NCI-H82 treated with DMSO at 0.1 percent for 48 hours (cell line): ENCODE data around the gene MRPL19.
A peak's percentile ranks its signal among the peaks of the same experiment; 100 is the strongest.

ENCODE experiments used
- DNase-seq: peaks from one replicate; lab custom pipeline; 2025; ENCODE audit not compliant: unreplicated experiment; lab: John Stamatoyannopoulos, UW

The MRPL19 gene

GRCh38 chr2:75614162-75614651 is 32.4 kb upstream of the MRPL19 start:
- DNase-seq: no peak

- DNase-seq: no peak
These were observed 30.2 kb upstream of the MRPL19 start for GRCh38 chr2:75616406-75616805.

GRCh38 chr2:75616933-75617332 is 29.6 kb upstream of the MRPL19 start:
- no peak for DNase-seq

- DNase-seq: no peak
These were observed 26.4 kb upstream of the MRPL19 start for GRCh38 chr2:75619956-75620740.

- no peak for DNase-seq
These were observed 25.4 kb upstream of the MRPL19 start for GRCh38 chr2:75621228-75621627.

GRCh38 chr2:75622500-75622899 is 24.1 kb upstream of the MRPL19 start:
- no peak for DNase-seq

- DNase-seq: no peak
These were observed 23.7 kb upstream of the MRPL19 start for GRCh38 chr2:75622929-75623328.

- DNase-seq: peak; percentile 53
These were observed 18.6 kb upstream of the MRPL19 start for GRCh38 chr2:75627902-75628504.

- no peak for DNase-seq
These were observed 14.4 kb upstream of the MRPL19 start for GRCh38 chr2:75632091-75632701.

- DNase-seq: no peak
These were observed 13.8 kb upstream of the MRPL19 start for GRCh38 chr2:75632813-75633212.

- no peak for DNase-seq
These were observed 13.0 kb upstream of the MRPL19 start for GRCh38 chr2:75633620-75634019.

GRCh38 chr2:75634945-75635344 is 11.6 kb upstream of the MRPL19 start:
- no peak for DNase-seq

GRCh38 chr2:75637568-75637967 is 9.0 kb upstream of the MRPL19 start:
- DNase-seq: no peak

- DNase-seq: peak; percentile 9
These were observed 5.9 kb upstream of the MRPL19 start for GRCh38 chr2:75640621-75641121.

- no peak for DNase-seq
These were observed 5.0 kb upstream of the MRPL19 start for GRCh38 chr2:75641587-75641986.

GRCh38 chr2:75643980-75644379 is 2.6 kb upstream of the MRPL19 start:
- DNase-seq: no peak

- DNase-seq: no peak
These were observed 940 bp upstream of the MRPL19 start for GRCh38 chr2:75645643-75646042.

GRCh38 chr2:75646090-75646582 is 447 bp upstream of the MRPL19 start:
- DNase-seq: peak; percentile 82

- DNase-seq: no peak
These were observed 1.2 kb downstream of the MRPL19 start for GRCh38 chr2:75647771-75648170.

- no peak for DNase-seq
These were observed 7.4 kb downstream of the MRPL19 start for GRCh38 chr2:75654012-75654411.

- DNase-seq: no peak
These were observed 9.3 kb downstream of the MRPL19 start for GRCh38 chr2:75655861-75656260.

GRCh38 chr2:75656563-75656962 is 10.0 kb downstream of the MRPL19 start:
- no peak for DNase-seq
